Measurements from ENCODE around the gene NINL. TPM values are rescaled to one million over a fixed set of nuclear protein-coding genes. Genes with fewer than 3 reads are reported as not detected.

The NINL gene
- total RNA-seq, 1 experiment from 2014 or later: 9.0 TPM

DNA sequence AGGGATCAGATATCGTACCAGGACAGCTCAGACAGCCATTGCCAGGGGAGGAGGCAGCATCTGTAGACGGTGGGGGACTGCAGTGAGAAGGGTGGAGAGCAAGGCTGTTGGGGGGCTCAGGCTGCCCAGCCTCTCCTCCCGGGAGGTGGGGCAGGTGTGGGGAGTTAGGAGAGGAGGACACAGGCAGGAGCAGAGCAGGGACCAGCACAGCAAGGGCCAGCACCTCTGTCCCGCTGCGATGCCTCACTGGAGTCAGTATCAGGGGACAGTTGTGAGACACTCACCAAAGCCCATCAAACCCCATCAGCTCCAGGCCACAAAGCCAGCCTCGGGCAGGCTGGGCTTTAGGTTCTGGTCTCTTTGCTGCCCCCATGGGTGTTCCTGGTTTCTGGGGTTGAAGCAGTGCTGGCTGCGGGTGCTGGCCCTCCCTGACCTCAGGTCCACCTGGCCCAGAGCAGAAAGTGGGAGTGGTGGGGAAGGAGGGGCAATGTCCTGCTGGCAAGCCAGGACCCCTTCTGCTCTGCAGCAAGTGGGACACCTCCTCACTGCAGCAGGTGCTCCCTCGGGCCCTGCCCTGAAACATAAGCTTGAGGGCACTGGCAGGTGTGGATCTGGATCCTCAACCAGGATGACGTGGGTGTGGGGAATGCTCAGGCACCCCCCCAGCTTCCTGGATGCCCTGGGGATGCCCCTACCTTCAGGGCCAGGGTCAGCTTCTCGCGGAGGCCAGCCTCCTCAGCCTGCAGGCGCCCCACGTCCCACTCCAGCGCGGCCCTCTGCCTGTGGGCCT is 94.5 kb downstream of the NINL start:
- DNase-seq: no peak
- H3K4me3 ChIP-seq: no peak overlapping the region
- no peaks in the 10 kb centered on the region for H3K27me3 ChIP-seq
- no peaks in the 10 kb centered on the region for H3K9me3 ChIP-seq
- no peaks in the 10 kb centered on the region for H3K36me3 ChIP-seq

DNA sequence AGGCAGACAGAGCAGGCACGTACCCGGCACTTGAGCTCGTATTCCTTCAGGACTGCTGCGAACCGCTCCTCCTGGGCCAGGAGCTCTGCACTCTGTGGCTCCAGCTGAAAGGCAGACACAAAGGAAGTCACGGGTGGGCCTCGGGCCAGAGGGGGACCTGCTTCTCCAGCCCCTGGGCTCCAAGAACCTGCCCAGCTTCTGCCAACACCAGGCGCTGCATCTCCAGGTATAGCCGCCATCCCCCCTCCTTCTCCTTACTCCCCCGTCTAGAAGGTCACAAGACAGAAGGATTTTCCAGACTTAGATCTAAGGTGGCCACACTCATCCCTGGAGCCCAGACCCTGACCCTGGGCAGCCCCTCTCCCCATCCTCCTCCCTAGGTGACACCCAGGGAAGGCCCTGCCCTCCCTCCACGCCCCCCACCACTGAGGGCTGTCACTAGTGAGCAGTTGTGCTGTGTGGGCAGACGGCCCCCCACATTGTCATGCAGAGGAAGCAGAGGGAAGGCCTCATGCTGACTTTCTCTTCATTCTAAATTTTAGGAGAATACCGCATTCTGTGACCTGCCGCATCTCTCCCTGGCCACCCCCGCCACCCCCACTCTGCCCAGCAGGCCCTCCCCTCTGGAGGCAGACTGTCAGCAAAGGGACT is 96.0 kb downstream of the NINL start:
- DNase-seq: no peak

DNA sequence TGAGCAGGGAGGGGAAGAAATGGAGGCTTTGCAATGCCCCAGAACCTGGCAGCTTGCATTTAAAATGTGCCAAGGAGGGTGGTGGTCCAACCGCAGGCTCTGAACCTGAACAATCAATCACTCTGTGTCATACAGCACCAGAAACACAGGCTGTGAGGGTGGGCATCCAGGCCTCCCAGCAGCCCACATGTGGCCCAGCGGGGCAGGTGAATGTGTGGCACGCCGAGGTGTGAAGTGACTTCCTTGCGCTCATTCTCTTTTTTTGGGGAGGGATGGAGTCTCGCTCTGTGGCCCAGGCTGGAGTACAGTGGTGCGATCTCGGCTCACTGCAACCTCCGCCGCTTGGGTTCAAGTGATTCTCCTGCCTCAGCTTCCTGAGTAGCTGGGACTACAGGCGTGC is 97.4 kb downstream of the NINL start:
- Histone ChIP-seq H3K4me3 (no peak overlapping the region), H3K27me3 (no peaks in the 10 kb centered on the region), H3K36me3 (no peaks in the 10 kb centered on the region), H3K9me3 (no peaks in the 10 kb centered on the region)
- no peak for DNase-seq

More for the DNA sequence above, 96.0 kb downstream of the NINL start:
- H3K4me3 ChIP-seq: no peak overlapping the region
- no peaks in the 10 kb centered on the region for H3K9me3 ChIP-seq
- no peaks in the 10 kb centered on the region for H3K36me3 ChIP-seq
- H3K27me3 ChIP-seq: no peaks in the 10 kb centered on the region

GRCh38 chr20:25487306-25487705 is 98.0 kb downstream of the NINL start:
- H3K27me3 ChIP-seq: no peaks in the 10 kb centered on the region
- H3K36me3 ChIP-seq: no peaks in the 10 kb centered on the region
- H3K4me3 ChIP-seq: no peak overlapping the region
- no peak for DNase-seq
- H3K9me3 ChIP-seq: no peaks in the 10 kb centered on the region

DNA sequence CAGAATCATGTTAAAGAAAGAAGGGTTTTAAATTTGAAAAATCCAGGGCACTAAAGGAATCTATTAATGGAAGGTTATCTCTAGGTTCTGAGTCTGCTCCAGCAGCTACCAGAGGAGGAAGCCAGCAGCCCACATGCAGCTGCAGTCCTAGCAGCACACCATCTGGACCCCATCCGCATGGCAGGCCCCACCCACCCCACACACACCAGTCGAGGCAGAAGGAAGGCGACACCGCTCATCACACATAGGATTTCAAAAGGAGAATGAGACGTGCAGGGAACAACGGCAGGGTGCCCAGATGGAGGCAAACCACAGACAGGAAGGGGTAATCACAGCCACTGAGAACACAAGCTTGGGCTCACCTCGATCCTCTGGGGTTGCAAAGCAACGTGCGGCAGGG is 99.0 kb downstream of the NINL start:
- Histone ChIP-seq H3K36me3 (no peaks in the 10 kb centered on the region), H3K27me3 (no peaks in the 10 kb centered on the region), H3K4me3 (no peak overlapping the region), H3K9me3 (no peaks in the 10 kb centered on the region)
- DNase-seq: no peak

GRCh38 chr20:25485872-25486271 is 99.5 kb downstream of the NINL start:
- no peaks in the 10 kb centered on the region for H3K36me3 ChIP-seq
- no peak overlapping the region for H3K4me3 ChIP-seq
- no peaks in the 10 kb centered on the region for H3K27me3 ChIP-seq
- no peak for DNase-seq
- no peaks in the 10 kb centered on the region for H3K9me3 ChIP-seq

DNA sequence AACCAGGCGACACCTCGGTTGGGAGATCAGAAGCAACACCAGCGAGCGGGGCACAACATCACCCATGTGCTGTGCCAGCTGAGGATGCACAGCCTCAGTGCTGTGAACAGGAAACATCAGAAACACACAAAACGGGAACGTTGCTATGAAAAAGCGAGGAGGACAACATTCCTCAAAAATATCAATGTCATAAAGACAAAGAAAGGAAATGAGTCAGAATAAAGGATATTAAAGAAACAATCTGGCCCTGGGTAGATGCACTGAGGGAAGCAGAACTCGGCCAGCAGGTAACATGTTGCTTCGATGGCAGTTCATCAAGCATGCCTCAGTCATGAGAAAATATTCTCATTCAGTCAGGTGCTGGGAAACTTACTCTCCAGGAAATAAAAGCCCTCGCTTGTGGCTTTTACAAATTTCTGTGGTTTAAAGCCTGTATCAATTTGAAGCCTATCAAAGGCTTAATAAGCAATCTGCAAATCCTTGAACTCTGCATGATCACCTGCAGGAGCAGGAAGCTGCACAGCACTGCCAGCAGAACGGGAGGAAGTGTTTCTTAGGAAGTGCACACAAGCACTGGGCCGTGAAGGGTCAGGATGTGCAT is 100.3 kb downstream of the NINL start:
- no peak for DNase-seq

GRCh38 chr20:25484224-25484846 is 101.0 kb downstream of the NINL start:
- DNase-seq: no peak

More for the DNA sequence above, 100.3 kb downstream of the NINL start:
- no peaks in the 10 kb centered on the region for H3K9me3 ChIP-seq
- no peaks in the 10 kb centered on the region for H3K27me3 ChIP-seq
- H3K4me3 ChIP-seq: no peak overlapping the region
- no peaks in the 10 kb centered on the region for H3K36me3 ChIP-seq

GRCh38 chr20:25483431-25484132 is 101.7 kb downstream of the NINL start:
- H3K36me3 ChIP-seq: no peaks in the 10 kb centered on the region
- H3K9me3 ChIP-seq: no peaks in the 10 kb centered on the region
- H3K27me3 ChIP-seq: no peaks in the 10 kb centered on the region
- no peak for DNase-seq
- H3K4me3 ChIP-seq: no peak overlapping the region

More at GRCh38 chr20:25484224-25484846, 101.0 kb downstream of the NINL start:
- Histone ChIP-seq H3K4me3 (no peak overlapping the region), H3K9me3 (no peaks in the 10 kb centered on the region), H3K36me3 (no peaks in the 10 kb centered on the region), H3K27me3 (no peaks in the 10 kb centered on the region)

DNA sequence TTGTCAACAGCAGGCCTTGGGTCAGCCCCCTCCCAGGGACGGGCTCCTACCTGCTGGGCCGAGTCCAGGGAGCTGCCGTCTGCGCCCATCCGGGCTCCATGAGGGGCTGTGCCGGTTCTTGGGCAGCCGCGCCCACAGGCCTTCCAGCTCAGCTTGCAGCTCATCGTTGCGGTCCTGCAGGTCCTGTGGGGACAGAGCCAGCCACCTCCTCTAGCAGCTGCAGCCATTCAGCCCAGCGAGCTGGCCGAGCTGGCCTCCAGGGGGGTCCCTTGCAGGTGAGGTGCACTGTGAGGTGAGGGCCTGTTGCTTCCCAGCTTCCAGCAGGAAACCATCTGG is 103.4 kb downstream of the NINL start:
- H3K9me3 ChIP-seq: no peaks in the 10 kb centered on the region
- H3K36me3 ChIP-seq: no peaks in the 10 kb centered on the region
- no peak overlapping the region for H3K4me3 ChIP-seq
- H3K27me3 ChIP-seq: no peaks in the 10 kb centered on the region
- no peak for DNase-seq

DNA sequence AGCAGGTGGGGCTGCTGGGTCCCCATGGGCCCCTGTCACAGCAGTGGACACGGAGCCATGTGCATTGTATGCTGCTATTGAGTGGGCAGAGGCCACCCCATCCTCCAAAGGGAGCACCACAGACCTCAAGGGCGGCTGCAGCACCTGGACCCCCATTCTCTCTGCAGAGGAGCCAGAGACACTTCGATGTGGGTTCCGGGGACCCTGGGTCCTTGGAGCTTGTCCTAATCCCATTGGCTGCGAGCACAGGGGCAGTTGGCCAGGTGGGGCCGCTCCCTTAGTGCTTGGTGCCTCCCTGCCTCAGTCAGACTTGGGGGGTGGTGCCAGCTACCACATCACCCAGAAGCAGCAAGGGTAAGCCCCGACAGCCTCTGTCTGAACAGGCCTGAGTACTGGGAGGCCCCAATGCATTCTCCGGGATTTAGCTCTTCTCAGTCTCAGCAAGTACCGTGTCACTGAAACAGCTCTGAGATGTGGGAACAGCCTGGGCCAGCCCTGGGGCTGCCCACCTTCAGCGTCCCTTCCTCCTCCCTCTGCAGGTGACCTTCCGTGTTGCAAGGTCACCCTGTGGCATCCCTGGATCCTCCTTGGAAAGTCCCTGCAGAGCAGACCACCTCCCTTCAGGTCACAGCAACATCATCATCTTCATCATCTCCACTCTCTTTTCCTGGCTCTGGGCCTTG is 104.0 kb downstream of the NINL start:
- no peaks in the 10 kb centered on the region for H3K36me3 ChIP-seq
- DNase-seq: no peak

DNA sequence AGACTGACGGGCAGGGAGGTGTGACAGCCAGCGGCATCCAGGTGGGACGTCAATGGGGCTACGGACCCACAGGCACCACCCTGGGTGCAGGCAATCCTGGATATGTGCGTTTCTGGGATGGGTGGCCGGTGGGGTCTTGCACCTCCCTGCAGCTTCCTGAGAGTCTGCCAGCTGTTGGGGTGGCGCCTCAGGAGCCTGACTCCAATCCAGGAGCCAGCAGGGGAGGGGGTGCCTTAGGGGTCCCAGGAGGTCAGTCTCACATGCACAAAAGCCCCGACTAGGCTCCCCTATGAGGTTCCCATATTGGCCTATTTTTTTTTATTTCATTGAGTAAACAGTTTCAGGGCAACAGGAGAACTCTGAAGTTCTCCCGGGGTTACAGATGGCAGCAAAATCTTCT is 104.5 kb downstream of the NINL start:
- no peaks in the 10 kb centered on the region for H3K36me3 ChIP-seq
- H3K9me3 ChIP-seq: no peaks in the 10 kb centered on the region
- H3K27me3 ChIP-seq: no peaks in the 10 kb centered on the region
- DNase-seq: no peak
- H3K4me3 ChIP-seq: no peak overlapping the region

More for the DNA sequence above, 104.0 kb downstream of the NINL start:
- H3K9me3 ChIP-seq: no peaks in the 10 kb centered on the region
- H3K27me3 ChIP-seq: no peaks in the 10 kb centered on the region
- no peak overlapping the region for H3K4me3 ChIP-seq

DNA sequence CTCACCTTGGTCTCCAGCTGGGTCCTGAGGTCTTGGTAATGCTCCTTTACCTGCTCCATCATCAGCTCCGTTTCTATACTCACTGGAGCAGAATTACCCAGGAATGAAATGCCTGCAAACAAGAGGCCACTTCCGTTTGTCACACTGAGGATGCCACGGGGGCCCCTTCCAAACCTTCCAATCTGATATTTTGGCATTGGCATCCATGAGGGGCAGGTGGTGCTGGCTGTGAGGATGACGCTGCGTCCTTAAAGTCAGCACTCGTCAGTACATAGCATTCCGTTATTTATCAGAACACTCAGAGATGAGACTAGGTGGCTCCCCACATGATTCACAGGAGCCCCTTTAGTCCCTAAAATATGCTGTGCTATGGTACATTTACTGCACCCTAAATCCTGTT is 105.2 kb downstream of the NINL start:
- Histone ChIP-seq H3K9me3 (no peaks in the 10 kb centered on the region), H3K27me3 (no peaks in the 10 kb centered on the region), H3K4me3 (no peak overlapping the region), H3K36me3 (no peaks in the 10 kb centered on the region)
- DNase-seq: no peak

GRCh38 chr20:25479638-25480037 is 105.7 kb downstream of the NINL start:
- H3K4me3 ChIP-seq: no peak overlapping the region
- no peaks in the 10 kb centered on the region for H3K27me3 ChIP-seq
- H3K9me3 ChIP-seq: no peaks in the 10 kb centered on the region
- no peak for DNase-seq
- no peaks in the 10 kb centered on the region for H3K36me3 ChIP-seq

- Histone ChIP-seq H3K9me3 (no peaks in the 10 kb centered on the region), H3K36me3 (no peaks in the 10 kb centered on the region), H3K27me3 (no peaks in the 10 kb centered on the region), H3K4me3 (no peak overlapping the region)
- DNase-seq: no peak
Measured at GRCh38 chr20:25478889-25479568, 106.3 kb downstream of the NINL start.
